SH-SY5Y (cell line): Measurements from ENCODE around the gene BIRC6.

Experiments used
- GATA2 ChIP-seq: IDR thresholded peaks from 2 replicates; pipeline ENCODE4 v1.6.1; 2011; ENCODE audit warnings: mild to moderate bottlenecking, low read depth, low read length
- GATA3 ChIP-seq: IDR thresholded peaks from 2 replicates; pipeline ENCODE4 v1.6.1; 2011; ENCODE audit warnings: low read depth, mild to moderate bottlenecking, low read length, moderate library complexity

DNA sequence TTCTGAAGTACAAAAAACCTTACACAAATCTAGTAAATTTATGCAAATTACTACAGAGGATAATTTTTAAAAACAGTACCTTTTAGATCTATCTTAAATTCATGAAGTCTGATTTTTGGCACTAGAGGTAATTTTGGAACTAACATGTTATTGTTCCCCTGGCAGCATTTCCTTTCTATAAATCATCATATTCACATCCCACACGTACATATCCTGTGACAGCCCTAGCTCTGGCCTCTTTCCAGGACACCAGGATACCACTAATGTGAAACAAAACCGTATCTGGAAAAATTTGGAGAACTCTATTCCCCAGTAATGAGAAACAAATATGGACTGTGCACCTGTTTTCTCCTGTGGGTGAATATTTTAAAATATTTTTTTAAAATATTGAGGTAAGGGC, 14.0 kb upstream of the BIRC6 start:
- TF ChIP-seq GATA3: no peak
- no peak for TF ChIP-seq GATA2
